ENCODE results near the gene WTIP.
"Not testable (repeated sequence)": the region's sequence is repeated elsewhere in the genome, so short reads cannot be mapped to it uniquely, and the experiment has no call there.

Gene WTIP

GRCh38 chr19:34501339-34502320 lies 20.1 kb downstream of the WTIP start:
- intact Hi-C loops (cut with DNase I), result loop anchor here (1.0 kb wide), 1 partner anchor 211 kb away; no protein-coding TSS in a partner anchor
- peak; percentile 78 to 99 (median 94) for DNase-seq

GRCh38 chr19:34502582-34503411 lies 21.2 kb downstream of the WTIP start:
- DNase-seq, result peak in 2 of 10 donors; percentile 26 to 35
- intact Hi-C loops (cut with DNase I), result no loop called here

- DNase-seq, result peak in 2 of 10 donors; percentile 29 to 50
- intact Hi-C loops (cut with DNase I), result no loop called here
Measured at GRCh38 chr19:34503531-34504272, 22.1 kb downstream of the WTIP start.

- DNase-seq, result peak in 1 of 10 donors; percentile 39
- intact Hi-C loops (cut with DNase I), result no loop called here
Measured at GRCh38 chr19:34504273-34504808, 22.8 kb downstream of the WTIP start.

- peak in 1 of 10 donors; percentile 22 for DNase-seq
- intact Hi-C loops (cut with DNase I), result no loop called here
Measured at GRCh38 chr19:34504809-34505291, 23.3 kb downstream of the WTIP start.

GRCh38 chr19:34505321-34506025 lies 23.9 kb downstream of the WTIP start:
- peak in 1 of 10 donors; percentile 61 for DNase-seq
- intact Hi-C loops (cut with DNase I), result no loop called here

GRCh38 chr19:34506026-34506370 lies 24.4 kb downstream of the WTIP start:
- intact Hi-C loops (cut with DNase I), result no loop called here
- DNase-seq, result no peak

GRCh38 chr19:34507414-34508067 lies 26.0 kb downstream of the WTIP start:
- DNase-seq, result peak in 1 of 10 donors; percentile 12
- intact Hi-C loops (cut with DNase I), result no loop called here

GRCh38 chr19:34508540-34508939 lies 27.0 kb downstream of the WTIP start:
- intact Hi-C loops (cut with DNase I), result no loop called here
- DNase-seq, result peak in 1 of 10 donors; percentile 37

GRCh38 chr19:34510904-34511303 lies 29.3 kb downstream of the WTIP start:
- DNase-seq; intact Hi-C loops (cut with DNase I): not testable (repeated sequence)

- no peak for DNase-seq
- intact Hi-C loops (cut with DNase I), result no loop called here
Measured at GRCh38 chr19:34512254-34512822, 30.8 kb downstream of the WTIP start.

GRCh38 chr19:34513767-34514166 lies 32.2 kb downstream of the WTIP start:
- intact Hi-C loops (cut with DNase I), result no loop called here
- DNase-seq, result no peak

GRCh38 chr19:34519602-34520001 lies 38.0 kb downstream of the WTIP start:
- intact Hi-C loops (cut with DNase I), result no loop called here
- DNase-seq, result no peak

GRCh38 chr19:34523408-34523807 lies 41.9 kb downstream of the WTIP start:
- intact Hi-C loops (cut with DNase I), result no loop called here
- no peak for DNase-seq

GRCh38 chr19:34525001-34525400 lies 43.4 kb downstream of the WTIP start:
- no peak for DNase-seq
- intact Hi-C loops (cut with DNase I), result no loop called here

- intact Hi-C loops (cut with DNase I), result no loop called here
Measured at GRCh38 chr19:34534206-34534605, 52.6 kb downstream of the WTIP start.

GRCh38 chr19:34539396-34539795 lies 57.8 kb downstream of the WTIP start:
- intact Hi-C loops (cut with DNase I), result no loop called here
- no peak for DNase-seq

More at GRCh38 chr19:34534206-34534605, 52.6 kb downstream of the WTIP start:
- no peak for DNase-seq

- intact Hi-C loops (cut with DNase I), result no loop called here
- no peak for DNase-seq
Measured at GRCh38 chr19:34540811-34541557, 59.4 kb downstream of the WTIP start.
